ENCODE data around the gene KRT37.

Gene KRT37

GRCh38 chr17:41415411-41415810, 9.0 kb downstream of the KRT37 start:
- ChIA-PET POLR2A (no interaction called here), CTCF (no interaction called here)
- DNase-seq (ENCODE audit: extremely low spot score), result no peak
- TF ChIP-seq CTCF (IDR thresholded peaks at IDR 0.05; ENCODE audit: control extremely low read depth, extremely low read depth, low read depth, missing control alignments), result no peak

- POLR2A ChIA-PET, result no interaction called here
- no peak for TF ChIP-seq CTCF (IDR thresholded peaks at IDR 0.05; ENCODE audit: control extremely low read depth, extremely low read depth, low read depth, missing control alignments)
- CTCF ChIA-PET, result no interaction called here
- DNase-seq (ENCODE audit: extremely low spot score), result no peak
Measured at GRCh38 chr17:41413982-41414381, 10.4 kb downstream of the KRT37 start.

- DNase-seq (ENCODE audit: extremely low spot score), result no peak
- no peak for TF ChIP-seq CTCF (IDR thresholded peaks at IDR 0.05; ENCODE audit: control extremely low read depth, extremely low read depth, low read depth, missing control alignments)
- ChIA-PET CTCF (no interaction called here), POLR2A (no interaction called here)
Measured at GRCh38 chr17:41413353-41413957, 10.9 kb downstream of the KRT37 start.

- ChIA-PET POLR2A (no interaction called here), CTCF (no interaction called here)
- no peak for DNase-seq (ENCODE audit: extremely low spot score)
Measured at GRCh38 chr17:41411072-41411840, 13.1 kb downstream of the KRT37 start.

GRCh38 chr17:41407226-41407625, 17.2 kb downstream of the KRT37 start:
- TF ChIP-seq CTCF (IDR thresholded peaks at IDR 0.05; ENCODE audit: control extremely low read depth, extremely low read depth, low read depth, missing control alignments), result no peak
- ChIA-PET POLR2A (no interaction called here), CTCF (interaction anchor here (2.6 kb wide), 1 partner anchor 10 kb away, joined by 13 read pairs; no protein-coding TSS in a partner anchor)
- DNase-seq (ENCODE audit: extremely low spot score), result no peak

More at GRCh38 chr17:41411072-41411840, 13.1 kb downstream of the KRT37 start:
- no peak for TF ChIP-seq CTCF (IDR thresholded peaks at IDR 0.05; ENCODE audit: control extremely low read depth, extremely low read depth, low read depth, missing control alignments)

GRCh38 chr17:41406205-41406604, 18.2 kb downstream of the KRT37 start:
- TF ChIP-seq CTCF (IDR thresholded peaks at IDR 0.05; ENCODE audit: control extremely low read depth, extremely low read depth, low read depth, missing control alignments), result no peak
- ChIA-PET CTCF (no interaction called here), POLR2A (no interaction called here)
- no peak for DNase-seq (ENCODE audit: extremely low spot score)
